WI38 (cell line): ENCODE results near the gene CD38.

Experiments used
- H3K4me3 ChIP-seq: 2 replicates; pipeline ENCODE4 v1.5.1; 2011; ENCODE audit warnings: low read depth, mild to moderate bottlenecking, control low read depth, low read length
- CTCF ChIP-seq: IDR thresholded peaks from 2 replicates; pipeline ENCODE4 v1.5.1; 2012; ENCODE audit warnings: low read depth, mild to moderate bottlenecking, control low read depth, low read length

CD38 gene

GRCh38 chr4:15740764-15741404 is 37.2 kb upstream of the CD38 start:
- no peak for TF ChIP-seq CTCF

GRCh38 chr4:15742083-15742582 is 36.0 kb upstream of the CD38 start:
- TF ChIP-seq CTCF = no peak

More at GRCh38 chr4:15740764-15741404, 37.2 kb upstream of the CD38 start:
- H3K4me3 ChIP-seq = no peak overlapping the region

GRCh38 chr4:15742637-15743036 is 35.5 kb upstream of the CD38 start:
- no peak overlapping the region for H3K4me3 ChIP-seq
- no peak for TF ChIP-seq CTCF

More at GRCh38 chr4:15742083-15742582, 36.0 kb upstream of the CD38 start:
- no peak overlapping the region for H3K4me3 ChIP-seq

GRCh38 chr4:15744016-15744545 is 34.0 kb upstream of the CD38 start:
- H3K4me3 ChIP-seq = no peak overlapping the region
- TF ChIP-seq CTCF = no peak

GRCh38 chr4:15746110-15746509 is 32.0 kb upstream of the CD38 start:
- no peak overlapping the region for H3K4me3 ChIP-seq
- TF ChIP-seq CTCF = no peak

- no peak for TF ChIP-seq CTCF
- no peak overlapping the region for H3K4me3 ChIP-seq
Measured at GRCh38 chr4:15749001-15749400, 29.1 kb upstream of the CD38 start.

- TF ChIP-seq CTCF = no peak
- no peak overlapping the region for H3K4me3 ChIP-seq
Measured at GRCh38 chr4:15751153-15751552, 27.0 kb upstream of the CD38 start.
